ENCODE measurements around the gene RNF114. TPM values are rescaled to one million over a fixed set of nuclear protein-coding genes. Genes with fewer than 3 reads are reported as not detected.
"Not testable (repeated sequence)": the region's sequence is repeated elsewhere in the genome, so short reads cannot be mapped to it uniquely, and the experiment has no call there.

RNF114 gene
- polyA plus RNA-seq, 1 of the 3 experiments (the other 2 are of a cell fraction): 55.0 TPM

- no peak overlapping the region for H3K4me2 ChIP-seq
- WGBS (ENCODE audit: low lambda C conversion rate): 64% methylated on average over 4 of the region's 4 CpGs
- no peak overlapping the region for H3K9ac ChIP-seq
- no peak overlapping the region for H3K27ac ChIP-seq (ENCODE audit: low read depth in 2 of 2, low read length in 1 of 2)
- ChIA-PET CTCF (interaction anchor here (1.2 to 22.2 kb wide), 4 partner anchors 94 to 205 kb away, joined by 3 to 807 read pairs (median 5); no protein-coding TSS in a partner anchor), POLR2A (interaction anchor here (1.0 kb wide), 1 partner anchor 8 kb away, joined by 3 read pairs; no protein-coding TSS in a partner anchor)
- H3K27me3 ChIP-seq (ENCODE audit: insufficient read depth): no peaks in the 10 kb centered on the region
- no peaks in the 10 kb centered on the region for H3K9me3 ChIP-seq
- DNase-seq: no peak
- no peaks in the 10 kb centered on the region for H3K36me3 ChIP-seq (replicated peaks in 1 of 2; ENCODE audit: control insufficient read depth in 1 of 2, insufficient read depth in 2 of 2, low read length in 1 of 2)
- H4K20me1 ChIP-seq (ENCODE audit: insufficient read depth): no peaks in the 10 kb centered on the region
- peaks cover 1% of the 10 kb centered on the region for H3F3A ChIP-seq (replicated peaks; ENCODE audit: insufficient read depth)
- no peaks in the 10 kb centered on the region for H3K9me2 ChIP-seq
- H2AFZ ChIP-seq (ENCODE audit: low read depth): no peak overlapping the region
- no peak overlapping the region for H3K4me3 ChIP-seq (ENCODE audit: low read depth in 2 of 2, low read length in 1 of 2)
- TF ChIP-seq TCF12 (IDR thresholded peaks at IDR 0.05) (no peak), SMC3 (IDR thresholded peaks at IDR 0.05; ENCODE audit: low read depth, low read length) (no peak), YY1 (IDR thresholded peaks at IDR 0.05; ENCODE audit: low read depth) (no peak), EZH2phosphoT487 (IDR thresholded peaks at IDR 0.05; ENCODE audit: borderline replicate concordance, low read depth) (no peak), CTCF (IDR thresholded peaks at IDR 0.05) (no peak), GATA2 (CRISPR knock-in tag; IDR thresholded peaks at IDR 0.05) (no peak), IRF3 (IDR thresholded peaks at IDR 0.05; ENCODE audit: low read depth, low read length) (no peak)
- no peaks in the 10 kb centered on the region; a peak in 1 of 4 replicates for H3K4me1 ChIP-seq (ENCODE audit: control insufficient read depth in 1 of 2, insufficient read depth in 2 of 2, low read depth in 1 of 2, low read length in 1 of 2)
- no peaks in the 10 kb centered on the region for H3K79me2 ChIP-seq (ENCODE audit: insufficient read depth)
Observed at GRCh38 chr20:49973981-49974380, 37.8 kb downstream of the RNF114 start.

GRCh38 chr20:49976542-49976941, 40.3 kb downstream of the RNF114 start:
- Histone ChIP-seq H3K27me3 (ENCODE audit: insufficient read depth) (no peaks in the 10 kb centered on the region), H3K79me2 (ENCODE audit: insufficient read depth) (no peaks in the 10 kb centered on the region), H3K9me2 (no peaks in the 10 kb centered on the region), H4K20me1 (ENCODE audit: insufficient read depth) (no peaks in the 10 kb centered on the region), H3K36me3 (replicated peaks in 1 of 2; ENCODE audit: control insufficient read depth in 1 of 2, insufficient read depth in 2 of 2, low read length in 1 of 2) (no peaks in the 10 kb centered on the region), H2AFZ (ENCODE audit: low read depth) (no peak overlapping the region), H3K4me1 (ENCODE audit: control insufficient read depth in 1 of 2, insufficient read depth in 2 of 2, low read depth in 1 of 2, low read length in 1 of 2) (peaks cover 0 to 3% of the 10 kb centered on the region in 2 experiments; a peak in 1 of 4 replicates), H3K27ac (ENCODE audit: low read depth in 2 of 2, low read length in 1 of 2) (no peak overlapping the region), H3K4me3 (ENCODE audit: low read depth in 2 of 2, low read length in 1 of 2) (no peak overlapping the region), H3K9me3 (no peaks in the 10 kb centered on the region), H3K4me2 (no peak overlapping the region), H3K9ac (no peak overlapping the region), H3F3A (replicated peaks; ENCODE audit: insufficient read depth) (peaks cover 5% of the 10 kb centered on the region)
- POLR2A ChIA-PET: no interaction called here
- CTCF ChIA-PET: interaction anchor here (0.6 to 22.2 kb wide), 6 partner anchors 11 to 201 kb away, joined by 3 to 807 read pairs (median 6); no protein-coding TSS in a partner anchor
- TF ChIP-seq RFX5 (IDR thresholded peaks at IDR 0.05; ENCODE audit: low read length) (no peak), EZH2phosphoT487 (IDR thresholded peaks at IDR 0.05; ENCODE audit: borderline replicate concordance, low read depth) (no peak), POLR2AphosphoS5 (IDR thresholded peaks at IDR 0.05; ENCODE audit: low read depth, low read length) (no peak), RCOR1 (IDR thresholded peaks at IDR 0.05; ENCODE audit: low read length) (no peak), JUND (IDR thresholded peaks at IDR 0.05) (no peak), MXI1 (IDR thresholded peaks at IDR 0.05; ENCODE audit: low read depth, low read length) (no peak), IRF3 (IDR thresholded peaks at IDR 0.05; ENCODE audit: low read depth, low read length) (no peak)
- WGBS (ENCODE audit: low lambda C conversion rate): 48% methylated on average over 2 of the region's 2 CpGs
- DNase-seq: no peak

- H3K9me2 ChIP-seq; H3F3A ChIP-seq (replicated peaks; ENCODE audit: insufficient read depth); H3K27me3 ChIP-seq (ENCODE audit: insufficient read depth); H3K4me2 ChIP-seq; DNase-seq; H3K79me2 ChIP-seq (ENCODE audit: insufficient read depth); H3K4me3 ChIP-seq (ENCODE audit: low read depth in 2 of 2, low read length in 1 of 2); H3K9me3 ChIP-seq; H3K27ac ChIP-seq (ENCODE audit: low read depth in 2 of 2, low read length in 1 of 2); H3K4me1 ChIP-seq (ENCODE audit: control insufficient read depth in 1 of 2, insufficient read depth in 2 of 2, low read depth in 1 of 2, low read length in 1 of 2); H3K9ac ChIP-seq; H3K36me3 ChIP-seq (replicated peaks in 1 of 2; ENCODE audit: control insufficient read depth in 1 of 2, insufficient read depth in 2 of 2, low read length in 1 of 2); H2AFZ ChIP-seq (ENCODE audit: low read depth); H4K20me1 ChIP-seq (ENCODE audit: insufficient read depth): not testable (repeated sequence)
- CTCF ChIA-PET: interaction anchor here (1.1 to 22.2 kb wide), 11 partner anchors 12 to 200 kb away, joined by 3 to 807 read pairs (median 31); no protein-coding TSS in a partner anchor
- 97% methylated on average over 2 of the region's 2 CpGs for WGBS (ENCODE audit: low lambda C conversion rate)
- POLR2A ChIA-PET: interaction anchor here (2.5 kb wide), 1 partner anchor 94 kb away, joined by 15 read pairs; no protein-coding TSS in a partner anchor
Observed at GRCh38 chr20:49977740-49978139, 41.5 kb downstream of the RNF114 start.
